HepG2 (cell line): ENCODE measurements around the gene MSI2. TPM values are rescaled to one million over a fixed set of nuclear protein-coding genes. Genes with fewer than 3 reads are reported as not detected.

Experiments used
- AKAP8 ChIP-seq: sonication (generic); formaldehyde crosslinking; IDR thresholded peaks from 2 replicates; pipeline ENCODE4 v1.5.1; 2020; ENCODE audit warnings: mild to moderate bottlenecking, missing genetic modification reagents
- BCL6 ChIP-seq: IDR thresholded peaks from 2 replicates; pipeline ENCODE4 v1.6.1; 2016; ENCODE audit warnings: missing genetic modification reagents, missing compliant biosample characterization
- CEBPG ChIP-seq: IDR thresholded peaks from 2 replicates; pipeline ENCODE4 v1.6.1; 2016
- FOXK2 ChIP-seq: fragments of 450-650 bp; IDR thresholded peaks from 2 replicates; pipeline ENCODE4 v1.6.1; 2016
- GATAD2A ChIP-seq: IDR thresholded peaks from 2 replicates; pipeline ENCODE4 v1.6.1; 2016
- IRF9 ChIP-seq: sonication (generic); formaldehyde crosslinking; IDR thresholded peaks from 2 replicates; pipeline ENCODE4 v1.8.0; 2022; ENCODE audit warnings: missing genetic modification reagents, mild to moderate bottlenecking, borderline replicate concordance
- KAT8 ChIP-seq: IDR thresholded peaks from 2 replicates; pipeline ENCODE4 v1.6.1; 2016; ENCODE audit warnings: missing genetic modification reagents, missing compliant biosample characterization
- NR1H2 ChIP-seq: sonication (generic); formaldehyde crosslinking; IDR thresholded peaks from 2 replicates; pipeline ENCODE4 v1.8.1; 2022; ENCODE audit warnings: low read depth, missing genetic modification reagents, borderline replicate concordance
- NR2F6 ChIP-seq, 2 experiments: IDR thresholded peaks; 2 replicates each; pipeline ENCODE4 v1.6.1; 2016; ENCODE audit warnings: antibody characterized with exemption in 1 of 2, mild to moderate bottlenecking in 1 of 2
- ONECUT2 ChIP-seq: sonication (generic); formaldehyde crosslinking; IDR thresholded peaks from 2 replicates; pipeline ENCODE4 v1.4.0; 2020; ENCODE audit warnings: missing genetic modification reagents
- PITX1 ChIP-seq: sonication (generic); formaldehyde crosslinking; IDR thresholded peaks from 2 replicates; pipeline ENCODE4 v1.5.1; 2020; ENCODE audit warnings: mild to moderate bottlenecking, missing genetic modification reagents
- RARA ChIP-seq: IDR thresholded peaks from 2 replicates; pipeline ENCODE4 v1.6.1; 2016; ENCODE audit warnings: missing genetic modification reagents, missing compliant biosample characterization
- RBFOX2 ChIP-seq: fragments of 200-400 bp; formaldehyde crosslinking; IDR thresholded peaks from 2 replicates; pipeline ENCODE4 v1.6.1; 2017; ENCODE audit warnings: low read depth, mild to moderate bottlenecking, low read length
- RORA ChIP-seq: sonication (generic); formaldehyde crosslinking; IDR thresholded peaks from 2 replicates; pipeline ENCODE4 v1.5.0; 2020; ENCODE audit warnings: mild to moderate bottlenecking, missing genetic modification reagents, moderate library complexity
- RXRB ChIP-seq: IDR thresholded peaks from 2 replicates; pipeline ENCODE4 v1.6.1; 2016; ENCODE audit warnings: borderline replicate concordance, missing genetic modification reagents, missing compliant biosample characterization
- SOX6 ChIP-seq, 2 experiments: fragments of 450-650 bp in 1 of 2; sonication (generic) in 1 of 2; formaldehyde crosslinking in 1 of 2; IDR thresholded peaks; 2 replicates each; pipeline versions ENCODE4 v1.4.0 to v1.6.1; 2017 to 2020; ENCODE audit warnings: antibody characterized with exemption in 1 of 2, mild to moderate bottlenecking in 1 of 2, missing genetic modification reagents in 1 of 2
- STAG1 ChIP-seq: sonication (generic); formaldehyde crosslinking; IDR thresholded peaks from 2 replicates; pipeline ENCODE4 v1.4.0; 2020; ENCODE audit warnings: missing genetic modification reagents
- TCF7 ChIP-seq: sonication (generic); IDR thresholded peaks from 2 replicates; pipeline ENCODE4 v1.6.1; 2016; ENCODE audit warnings: antibody characterized with exemption, low read depth
- U2AF1 ChIP-seq: fragments of 200-400 bp; formaldehyde crosslinking; optimal IDR thresholded peaks from 2 replicates; pipeline ENCODE3; 2017; ENCODE audit warnings: mild to moderate bottlenecking, low read depth, low read length
- ZNF143 ChIP-seq: sonication (generic); formaldehyde crosslinking; IDR thresholded peaks from 2 replicates; pipeline ENCODE4 v1.4.0; 2020; ENCODE audit warnings: missing genetic modification reagents
- ZNF17 ChIP-seq: sonication (generic); formaldehyde crosslinking; IDR thresholded peaks from 2 replicates; pipeline ENCODE4 v1.5.0; 2020; ENCODE audit warnings: mild to moderate bottlenecking, missing genetic modification reagents
- ZNF230 ChIP-seq: sonication (generic); formaldehyde crosslinking; IDR thresholded peaks from 2 replicates; pipeline ENCODE4 v1.4.0; 2020; ENCODE audit warnings: mild to moderate bottlenecking, missing genetic modification reagents
- ZNF512 ChIP-seq: sonication (generic); formaldehyde crosslinking; IDR thresholded peaks from 2 replicates; pipeline ENCODE4 v1.4.0; 2020; ENCODE audit warnings: mild to moderate bottlenecking, missing genetic modification reagents
- polyA plus RNA-seq, 8 experiments: library from polyadenylated mRNA; depleted of rRNA in 3 of 8; stranded (reverse) in 7 of 8; unstranded in 1 of 8; fragments of >200 nt; fragmentation: Illumina TruSeq in 4 of 8; extraction: Trizol in 4 of 8; gene quantifications; 2 replicates each; pipeline versions ENCODE4 v1.2.1 to v1.2.3, GENCODE V29; 2011 to 2016; ENCODE audit warnings: low read depth in 4 of 8, missing spikeins in 1 of 8, mixed read lengths in 1 of 8; ENCODE audit not compliant: insufficient read depth in 1 of 8
- total RNA-seq, 5 experiments: library from RNA; depleted of rRNA; stranded (reverse); fragments of >200 nt; fragmentation: Illumina TruSeq; extraction: Trizol; gene quantifications; 2 replicates each; pipeline ENCODE4 v1.2.3, GENCODE V29; 2016; ENCODE audit warnings: low read depth in 1 of 5
- TF ChIP-seq, protein P1 (sequence below): sonication (generic); formaldehyde crosslinking; IDR thresholded peaks from 2 replicates; pipeline ENCODE4 v1.4.0; 2020; ENCODE audit warnings: mild to moderate bottlenecking, low read depth, missing genetic modification reagents
- TF ChIP-seq, protein P2 (sequence below): sonication (generic); formaldehyde crosslinking; IDR thresholded peaks from 2 replicates; pipeline ENCODE4 v1.9.0; 2022; ENCODE audit warnings: low read depth, missing genetic modification reagents

The MSI2 gene
- total and polyA plus RNA-seq, 2 of the 13 experiments (the other 11 are each of a cell fraction or from before 2014, with no cell fraction given) = 77.5 to 78.4 TPM

DNA sequence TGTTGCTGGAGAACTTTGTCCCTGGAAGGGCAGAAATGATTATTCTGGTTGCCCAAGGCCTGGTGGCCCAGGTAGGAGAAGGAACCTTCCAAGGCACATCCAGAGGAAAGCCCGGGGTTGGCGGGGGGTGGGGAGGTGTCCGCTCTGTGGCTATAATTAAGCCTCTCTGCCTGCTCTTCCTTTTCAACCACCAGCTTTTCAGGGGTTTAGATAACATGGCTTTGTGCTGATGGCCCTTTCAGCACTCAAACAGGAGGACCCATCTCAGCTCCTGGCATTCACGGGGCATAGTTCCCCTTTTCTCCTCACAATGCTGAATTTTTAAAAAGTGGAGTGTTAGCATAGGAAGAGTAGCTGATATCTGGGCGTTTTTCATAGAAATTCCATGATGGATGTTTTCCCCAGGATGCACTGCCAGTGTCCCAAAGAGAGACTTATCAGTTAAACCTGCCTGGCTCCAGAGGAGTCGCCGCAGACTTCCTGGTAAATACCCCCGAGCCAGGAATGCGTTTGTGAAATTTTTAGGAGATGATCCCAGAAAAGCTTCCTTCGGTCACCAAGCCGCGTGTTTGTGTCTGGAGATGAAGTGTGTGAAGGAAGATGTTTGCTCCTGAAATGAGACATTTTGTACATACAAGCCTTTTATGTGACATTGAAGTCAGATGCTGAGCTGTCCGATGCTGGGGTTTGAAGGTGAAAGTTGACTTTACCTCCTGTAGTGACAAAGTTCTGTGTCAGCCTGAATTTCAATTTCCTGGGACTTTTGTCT lies 188.5 kb downstream of the MSI2 start (continued):
- no peak for TF ChIP-seq RBFOX2
- peak; percentile 24; the same call in 1 of the 2 replicates for TF ChIP-seq CEBPG (CRISPR knock-in tag)
- 0 out of 2 replicates have a peak, but pooled peaks have one; percentile 57 for TF ChIP-seq ZNF230
- no peak for TF ChIP-seq BCL6
- 0 out of 2 replicates have a peak, but pooled peaks have one; percentile 14 for TF ChIP-seq KAT8 (CRISPR knock-in tag)
- no peak for TF ChIP-seq ONECUT2
- no peak for TF ChIP-seq PITX1 (CRISPR knock-in tag)
- TF ChIP-seq FOXK2 = no peak
- no peak for TF ChIP-seq NR2F6 (IDR thresholded peaks at IDR 0.05)
- TF ChIP-seq NR2F6 (CRISPR knock-in tag; IDR thresholded peaks at IDR 0.05) = no peak; the same call in 1 of the 2 replicates
- TF ChIP-seq NR1H2 = no peak
- TF ChIP-seq SOX6 (IDR thresholded peaks at IDR 0.05) = no peak
- 0 out of 2 replicates have a peak, but pooled peaks have one; percentile 14 for TF ChIP-seq SOX6 (CRISPR knock-in tag; IDR thresholded peaks at IDR 0.05)
- TF ChIP-seq RXRB (CRISPR knock-in tag) = peak; percentile 48; the same call in 1 of the 2 replicates
- TF ChIP-seq RORA (CRISPR knock-in tag) = no peak
- TF ChIP-seq ZNF143 (CRISPR knock-in tag) = peak; percentile 49; the same call in 1 of the 2 replicates
- TF ChIP-seq GATAD2A (CRISPR knock-in tag) = no peak
- TF ChIP-seq, protein P1, sequence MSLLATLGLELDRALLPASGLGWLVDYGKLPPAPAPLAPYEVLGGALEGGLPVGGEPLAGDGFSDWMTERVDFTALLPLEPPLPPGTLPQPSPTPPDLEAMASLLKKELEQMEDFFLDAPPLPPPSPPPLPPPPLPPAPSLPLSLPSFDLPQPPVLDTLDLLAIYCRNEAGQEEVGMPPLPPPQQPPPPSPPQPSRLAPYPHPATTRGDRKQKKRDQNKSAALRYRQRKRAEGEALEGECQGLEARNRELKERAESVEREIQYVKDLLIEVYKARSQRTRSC = no peak
- TF ChIP-seq, protein P2, sequence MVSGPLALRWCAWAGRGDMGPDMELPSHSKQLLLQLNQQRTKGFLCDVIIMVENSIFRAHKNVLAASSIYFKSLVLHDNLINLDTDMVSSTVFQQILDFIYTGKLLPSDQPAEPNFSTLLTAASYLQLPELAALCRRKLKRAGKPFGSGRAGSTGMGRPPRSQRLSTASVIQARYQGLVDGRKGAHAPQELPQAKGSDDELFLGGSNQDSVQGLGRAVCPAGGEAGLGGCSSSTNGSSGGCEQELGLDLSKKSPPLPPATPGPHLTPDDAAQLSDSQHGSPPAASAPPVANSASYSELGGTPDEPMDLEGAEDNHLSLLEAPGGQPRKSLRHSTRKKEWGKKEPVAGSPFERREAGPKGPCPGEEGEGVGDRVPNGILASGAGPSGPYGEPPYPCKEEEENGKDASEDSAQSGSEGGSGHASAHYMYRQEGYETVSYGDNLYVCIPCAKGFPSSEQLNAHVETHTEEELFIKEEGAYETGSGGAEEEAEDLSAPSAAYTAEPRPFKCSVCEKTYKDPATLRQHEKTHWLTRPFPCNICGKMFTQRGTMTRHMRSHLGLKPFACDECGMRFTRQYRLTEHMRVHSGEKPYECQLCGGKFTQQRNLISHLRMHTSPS = no peak
- TF ChIP-seq IRF9 (CRISPR knock-in tag) = no peak
- no peak for TF ChIP-seq AKAP8
- no peak for TF ChIP-seq U2AF1
- peak; percentile 14; the same call in 1 of the 2 replicates for TF ChIP-seq RARA (CRISPR knock-in tag)
- TF ChIP-seq ZNF17 = no peak
- 0 out of 2 replicates have a peak, but pooled peaks have one; percentile 31 for TF ChIP-seq STAG1
- no peak for TF ChIP-seq ZNF512
- TF ChIP-seq TCF7 = 0 out of 2 replicates have a peak, but pooled peaks have one; percentile 19
